ENCODE data around the gene OR4F6. TPM values are rescaled to one million over a fixed set of nuclear protein-coding genes. Genes with fewer than 3 reads are reported as not detected.
"Not testable (repeated sequence)": the region's sequence is repeated elsewhere in the genome, so short reads cannot be mapped to it uniquely, and the experiment has no call there.

The OR4F6 gene, protein sequence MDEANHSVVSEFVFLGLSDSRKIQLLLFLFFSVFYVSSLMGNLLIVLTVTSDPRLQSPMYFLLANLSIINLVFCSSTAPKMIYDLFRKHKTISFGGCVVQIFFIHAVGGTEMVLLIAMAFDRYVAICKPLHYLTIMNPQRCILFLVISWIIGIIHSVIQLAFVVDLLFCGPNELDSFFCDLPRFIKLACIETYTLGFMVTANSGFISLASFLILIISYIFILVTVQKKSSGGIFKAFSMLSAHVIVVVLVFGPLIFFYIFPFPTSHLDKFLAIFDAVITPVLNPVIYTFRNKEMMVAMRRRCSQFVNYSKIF
- total RNA-seq, result not detected

DNA sequence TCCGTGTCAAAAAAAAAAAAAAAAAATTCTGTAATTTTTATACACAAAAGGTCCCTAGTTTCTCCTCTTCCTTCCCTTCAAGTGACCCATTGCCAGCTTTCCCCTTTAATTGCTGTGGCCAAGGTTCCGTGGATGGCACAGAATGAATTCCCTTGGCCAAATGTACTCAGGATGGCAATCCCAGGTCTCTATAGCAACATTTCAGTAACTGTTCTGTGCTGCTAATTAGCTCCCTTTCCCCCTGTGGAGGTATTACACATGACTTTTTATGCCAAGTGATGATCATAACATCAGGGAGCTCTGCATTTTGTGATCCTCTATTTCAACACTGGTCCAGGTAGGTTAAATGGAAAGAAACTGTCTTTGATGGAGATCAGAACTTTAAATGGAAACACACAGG lies at the start of gene OR4F6:
OR4F6 (plus strand) TSS at position 301 of the 400 bp plus-strand sequence. CDS start 2,211 bp downstream, outside the sequence.
- Mint-ChIP-seq H3K4me1 (no peaks in the 10 kb centered on the region), H3K36me3 (no peaks in the 10 kb centered on the region), H3K9me3 (ENCODE audit: low read depth) (no peaks in the 10 kb centered on the region), H3K4me3 (no peak within 1 kb of the TSS), H3K27me3 (peaks cover 15% of the 10 kb centered on the region), H3K27ac (no peak within 1 kb of the TSS)
- CTCF ChIA-PET, result no interaction called here
- DNase-seq, result no peak
- ATAC-seq, result no peak

DNA sequence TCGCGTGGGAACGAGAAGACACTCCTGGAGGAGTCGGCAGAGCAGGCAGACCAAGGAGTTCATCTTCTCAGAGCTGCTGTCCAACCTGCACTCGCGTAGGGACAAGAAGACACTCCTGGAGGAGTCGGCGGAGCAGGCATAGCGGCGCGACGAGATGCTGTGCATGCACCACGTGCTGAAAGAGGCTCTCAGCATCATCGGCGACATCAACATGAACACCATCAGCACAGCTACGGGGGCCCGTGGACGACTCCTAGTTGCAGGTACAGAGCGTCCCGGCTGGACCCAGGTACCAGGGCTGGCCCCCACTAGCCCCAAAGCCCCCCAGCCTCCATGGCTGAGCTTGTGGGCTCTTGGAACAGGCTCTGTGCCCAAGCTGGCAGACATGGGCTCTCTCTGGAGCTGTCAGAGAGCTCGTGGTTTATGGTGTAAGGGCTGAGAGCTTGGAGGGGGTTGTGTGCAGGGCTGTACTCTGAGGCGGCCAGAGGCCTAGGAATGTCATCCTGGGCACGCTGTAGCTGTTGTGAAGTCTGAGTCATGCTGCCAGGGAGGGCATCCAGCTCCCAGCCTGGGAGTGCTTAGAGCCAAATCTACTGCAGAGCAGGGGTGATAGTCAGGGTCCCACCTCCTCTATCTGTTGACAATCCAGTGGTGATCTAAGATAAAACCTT lies 38.5 kb upstream of the OR4F6 start:
- DNase-seq; H3K27ac Mint-ChIP-seq; H3K27me3 Mint-ChIP-seq; H3K36me3 Mint-ChIP-seq; H3K4me1 Mint-ChIP-seq; CTCF ChIA-PET; ATAC-seq; H3K4me3 Mint-ChIP-seq; H3K9me3 Mint-ChIP-seq (ENCODE audit: low read depth): not testable (repeated sequence)

DNA sequence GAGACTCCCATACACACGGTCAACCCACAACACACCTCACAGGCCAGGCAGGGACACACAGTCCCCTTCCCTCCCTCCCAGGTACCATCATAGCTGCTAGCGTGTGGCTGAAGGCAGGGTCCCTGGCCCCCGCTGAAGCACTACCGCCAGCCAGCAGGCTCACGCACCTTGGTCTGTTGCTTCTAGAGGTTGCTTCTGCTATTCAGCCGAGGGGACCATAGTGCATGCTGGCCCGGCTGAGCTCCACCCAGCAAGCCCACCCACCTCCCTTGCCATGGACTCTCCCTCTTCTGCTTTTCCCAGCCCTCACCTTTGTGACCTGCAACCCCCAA lies 38.0 kb upstream of the OR4F6 start:
- ATAC-seq; H3K27ac Mint-ChIP-seq; CTCF ChIA-PET; H3K4me1 Mint-ChIP-seq; H3K9me3 Mint-ChIP-seq (ENCODE audit: low read depth); H3K27me3 Mint-ChIP-seq; DNase-seq; H3K4me3 Mint-ChIP-seq; H3K36me3 Mint-ChIP-seq: not testable (repeated sequence)

DNA sequence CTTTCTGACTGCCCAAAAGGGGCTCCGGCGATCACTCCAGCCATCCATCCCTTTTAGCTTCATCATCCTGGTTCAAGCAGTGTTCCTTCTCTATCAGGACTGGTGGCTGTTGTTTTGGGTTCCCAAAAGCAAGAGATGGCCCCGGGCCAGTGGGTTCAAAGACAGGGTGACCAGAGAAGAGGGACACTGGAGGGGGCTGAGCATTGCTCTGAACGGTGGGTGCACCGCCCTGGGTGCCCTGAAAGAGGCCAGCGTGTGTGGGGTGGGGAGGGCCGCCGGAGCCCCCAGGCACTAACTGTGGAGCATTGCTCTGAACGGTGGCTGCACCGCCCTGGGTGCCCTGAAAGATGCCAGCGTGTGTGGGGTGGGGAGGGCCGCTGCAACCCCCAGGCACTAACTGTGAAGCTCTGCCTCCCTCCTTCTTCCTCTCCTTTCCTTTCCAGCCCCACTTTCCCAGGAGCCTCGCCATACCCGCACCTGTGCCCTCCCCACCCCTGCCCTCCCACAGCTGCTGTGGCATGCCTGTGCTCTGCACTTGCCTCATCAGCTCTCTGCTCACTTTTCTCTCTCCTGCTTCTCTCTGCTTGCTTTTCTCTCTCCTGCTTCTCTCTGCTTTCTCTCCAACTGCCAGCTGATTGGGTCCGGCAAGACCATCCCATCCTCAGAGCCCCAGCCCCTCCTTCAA lies 37.4 kb upstream of the OR4F6 start:
- no peaks in the 10 kb centered on the region for H3K4me1 Mint-ChIP-seq
- no peak overlapping the region for H3K4me3 Mint-ChIP-seq
- H3K36me3 Mint-ChIP-seq, result no peaks in the 10 kb centered on the region
- ATAC-seq, result no peak
- H3K9me3 Mint-ChIP-seq (ENCODE audit: low read depth), result no peaks in the 10 kb centered on the region
- CTCF ChIA-PET, result no interaction called here
- no peaks in the 10 kb centered on the region for H3K27me3 Mint-ChIP-seq
- no peak overlapping the region for H3K27ac Mint-ChIP-seq
- no peak for DNase-seq

DNA sequence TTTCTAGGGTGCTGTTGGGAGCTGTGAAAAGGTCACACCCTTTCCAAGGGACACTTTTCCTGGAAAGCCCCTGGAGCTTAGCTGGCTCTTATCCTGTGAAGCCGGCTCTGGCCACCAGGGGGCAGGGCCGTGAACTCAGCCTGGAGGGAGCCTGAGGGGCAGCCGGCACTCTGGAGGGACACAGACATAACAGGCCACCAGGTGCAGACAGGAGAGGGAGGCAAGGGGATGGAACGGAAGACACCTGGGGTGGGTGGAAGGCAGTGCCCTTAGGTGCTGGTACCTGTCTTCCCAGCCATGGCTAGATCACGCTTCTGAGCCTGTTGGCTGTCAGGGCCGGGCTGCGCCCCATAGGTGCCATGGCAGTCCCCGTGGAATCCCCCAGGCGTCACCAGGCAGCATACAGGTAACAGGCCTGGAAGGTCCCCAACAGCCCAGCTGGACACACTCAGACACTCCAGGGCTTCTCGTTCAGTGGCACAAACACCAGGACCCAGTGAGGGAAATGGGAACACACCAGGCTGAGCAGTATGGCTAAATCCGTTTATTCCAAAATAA lies 36.1 kb upstream of the OR4F6 start:
- H3K9me3 Mint-ChIP-seq (ENCODE audit: low read depth); ATAC-seq; CTCF ChIA-PET; DNase-seq; H3K36me3 Mint-ChIP-seq; H3K4me1 Mint-ChIP-seq; H3K4me3 Mint-ChIP-seq; H3K27ac Mint-ChIP-seq; H3K27me3 Mint-ChIP-seq: not testable (repeated sequence)

DNA sequence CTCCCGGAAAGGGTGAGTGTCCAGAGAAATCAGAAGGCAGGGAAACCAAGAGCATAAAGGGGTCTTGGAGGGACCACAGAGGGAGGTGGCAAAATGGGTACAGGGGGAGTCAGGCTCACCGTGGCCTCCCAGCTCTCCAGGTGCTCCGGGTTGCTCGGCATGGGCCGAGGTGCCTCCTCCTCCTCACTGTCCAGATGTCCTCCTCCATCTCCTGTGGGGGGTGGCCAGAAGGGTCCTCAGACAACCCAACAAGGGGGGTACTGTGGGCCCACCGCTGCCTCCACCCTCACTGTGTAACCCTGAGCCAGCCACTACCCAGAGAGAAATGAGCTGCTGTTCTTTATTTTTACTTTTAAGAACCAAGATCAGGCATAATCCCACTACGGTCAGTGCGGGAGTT lies 30.4 kb upstream of the OR4F6 start:
- Mint-ChIP-seq H3K27ac (no peak overlapping the region), H3K36me3 (no peaks in the 10 kb centered on the region), H3K4me3 (no peak overlapping the region), H3K27me3 (no peaks in the 10 kb centered on the region), H3K9me3 (ENCODE audit: low read depth) (no peaks in the 10 kb centered on the region), H3K4me1 (no peaks in the 10 kb centered on the region)
- CTCF ChIA-PET, result no interaction called here
- ATAC-seq (no peak), DNase-seq (no peak)

DNA sequence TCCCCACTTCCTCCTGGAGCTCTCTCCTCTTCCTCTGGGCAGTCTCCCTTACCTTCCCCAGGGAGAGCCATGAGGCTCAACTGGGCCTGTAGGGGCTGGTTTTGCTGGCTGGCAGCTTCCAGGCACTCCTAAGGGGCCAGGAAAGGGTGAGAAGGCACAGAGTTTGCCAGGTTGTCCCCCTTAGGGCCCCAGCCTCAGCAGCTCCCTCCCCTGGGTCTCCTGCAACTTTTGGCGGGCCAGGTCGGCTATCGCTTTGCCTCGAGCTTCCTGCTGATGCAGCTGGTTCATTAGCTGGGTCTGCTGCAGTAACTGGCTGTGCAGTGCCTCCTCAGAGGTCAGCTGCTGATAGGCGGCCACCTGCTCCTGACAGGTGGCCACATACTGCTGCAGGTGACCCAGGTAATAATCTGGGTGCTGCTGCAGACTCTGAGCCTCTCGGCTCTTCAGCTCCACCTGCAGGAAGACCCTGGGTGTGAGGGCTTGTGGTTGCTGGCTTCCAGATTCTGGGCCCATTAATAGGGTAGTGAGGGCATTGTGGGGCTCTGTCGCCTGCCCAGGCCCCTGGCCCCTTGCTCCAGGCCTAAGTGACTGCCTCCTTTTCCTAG lies 29.7 kb upstream of the OR4F6 start:
- CTCF ChIA-PET, result no interaction called here

DNA sequence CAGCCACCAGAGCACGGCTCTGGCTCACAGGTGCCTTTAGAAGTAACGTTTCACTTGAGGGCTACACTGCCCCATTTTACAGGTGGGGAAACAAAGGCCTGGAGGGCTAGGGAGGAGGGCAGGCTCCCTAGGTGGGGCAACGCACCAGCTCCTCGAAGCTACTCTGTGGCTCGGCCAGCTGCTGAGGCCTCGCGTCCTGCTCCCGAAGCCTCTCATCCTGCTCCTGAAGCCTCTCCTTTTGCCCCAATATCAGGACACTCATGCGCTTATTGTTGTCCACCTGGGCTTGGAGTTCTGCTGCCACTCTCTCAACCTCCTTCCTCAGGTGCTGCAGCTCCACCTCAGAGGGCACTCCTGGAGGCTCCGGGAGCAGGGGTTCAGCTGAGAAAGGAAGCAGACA lies 28.2 kb upstream of the OR4F6 start:
- no peak for ATAC-seq
- Mint-ChIP-seq H3K9me3 (ENCODE audit: low read depth) (no peaks in the 10 kb centered on the region), H3K36me3 (no peaks in the 10 kb centered on the region), H3K27ac (no peak overlapping the region), H3K27me3 (no peaks in the 10 kb centered on the region), H3K4me3 (no peak overlapping the region), H3K4me1 (peaks cover 3% of the 10 kb centered on the region)
- no peak for DNase-seq
- CTCF ChIA-PET, result no interaction called here

More for the DNA sequence above, 29.7 kb upstream of the OR4F6 start:
- DNase-seq (no peak), ATAC-seq (no peak)
- no peak overlapping the region for H3K4me3 Mint-ChIP-seq
- no peaks in the 10 kb centered on the region for H3K36me3 Mint-ChIP-seq
- H3K27ac Mint-ChIP-seq, result no peak overlapping the region
- no peaks in the 10 kb centered on the region for H3K9me3 Mint-ChIP-seq (ENCODE audit: low read depth)
- H3K4me1 Mint-ChIP-seq, result no peaks in the 10 kb centered on the region
- no peaks in the 10 kb centered on the region for H3K27me3 Mint-ChIP-seq

DNA sequence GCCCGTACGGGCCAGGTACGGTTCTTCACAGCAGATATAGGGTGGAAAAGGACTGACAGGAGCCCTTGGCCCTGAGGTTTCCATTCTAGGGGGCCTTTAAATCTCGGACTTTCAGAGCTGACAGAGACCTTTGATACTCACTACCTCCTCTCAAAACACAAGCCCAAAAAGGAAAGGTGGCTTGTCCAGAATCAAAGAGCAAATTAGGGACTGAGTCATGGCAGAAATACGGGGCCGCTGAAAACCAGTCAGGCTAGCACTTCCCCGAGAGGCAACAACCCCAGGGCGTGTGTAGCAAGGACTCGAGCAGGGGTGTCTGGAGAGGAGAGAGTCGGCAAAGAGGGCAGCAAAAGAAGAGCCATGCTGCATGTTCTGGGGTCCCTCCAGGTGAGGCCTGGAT lies 24.7 kb upstream of the OR4F6 start:
- not testable (repeated sequence) for ATAC-seq, H3K27ac Mint-ChIP-seq, DNase-seq

DNA sequence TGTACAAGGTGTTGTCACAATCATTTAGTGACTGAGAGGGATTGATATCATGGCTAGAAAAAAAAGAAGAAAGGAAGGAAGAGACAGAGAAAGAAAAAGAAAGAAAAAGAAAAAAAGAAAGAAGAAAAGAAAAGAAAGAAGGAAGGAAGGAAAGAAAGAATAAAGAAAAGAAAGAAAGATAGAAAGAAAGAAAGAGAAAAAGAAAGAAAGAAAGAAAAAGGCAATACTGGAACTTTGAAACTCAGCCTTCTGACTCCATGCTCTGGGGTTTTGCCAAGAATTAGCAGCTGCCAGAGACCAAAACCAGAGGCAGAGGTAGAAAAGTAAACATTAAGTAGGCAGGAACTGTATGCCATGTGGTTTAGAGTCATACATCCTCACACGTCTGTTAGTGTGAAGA lies 23.1 kb upstream of the OR4F6 start:
- H3K9me3 Mint-ChIP-seq (ENCODE audit: low read depth); H3K27me3 Mint-ChIP-seq; ATAC-seq; H3K4me1 Mint-ChIP-seq; H3K4me3 Mint-ChIP-seq; CTCF ChIA-PET; H3K27ac Mint-ChIP-seq; H3K36me3 Mint-ChIP-seq; DNase-seq: not testable (repeated sequence)

More for the DNA sequence above, 24.7 kb upstream of the OR4F6 start:
- H3K9me3 Mint-ChIP-seq (ENCODE audit: low read depth); H3K4me3 Mint-ChIP-seq; H3K4me1 Mint-ChIP-seq; H3K36me3 Mint-ChIP-seq; H3K27me3 Mint-ChIP-seq; CTCF ChIA-PET: not testable (repeated sequence)

DNA sequence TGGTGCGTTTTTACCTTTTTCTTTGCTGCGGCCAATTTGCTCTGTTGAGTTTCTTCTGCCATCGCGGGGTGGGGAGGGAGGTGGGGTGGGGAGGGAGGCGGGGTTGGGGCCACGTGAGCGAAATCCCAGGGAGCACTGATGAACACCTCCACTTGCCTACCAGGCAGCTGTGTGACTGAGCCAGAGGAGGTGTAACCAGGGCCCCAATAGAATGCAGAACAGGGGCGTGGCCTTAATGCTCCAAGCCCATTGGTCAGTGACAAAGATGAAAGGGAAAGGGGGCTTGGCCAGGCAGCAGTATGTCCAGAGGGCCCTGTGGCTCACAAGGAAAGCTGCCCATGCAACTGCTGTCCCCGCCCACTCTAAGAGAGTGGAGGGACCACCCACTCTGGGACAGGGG lies 21.4 kb upstream of the OR4F6 start:
- CTCF ChIA-PET, result no interaction called here
- H3K36me3 Mint-ChIP-seq, result no peaks in the 10 kb centered on the region
- DNase-seq, result no peak

DNA sequence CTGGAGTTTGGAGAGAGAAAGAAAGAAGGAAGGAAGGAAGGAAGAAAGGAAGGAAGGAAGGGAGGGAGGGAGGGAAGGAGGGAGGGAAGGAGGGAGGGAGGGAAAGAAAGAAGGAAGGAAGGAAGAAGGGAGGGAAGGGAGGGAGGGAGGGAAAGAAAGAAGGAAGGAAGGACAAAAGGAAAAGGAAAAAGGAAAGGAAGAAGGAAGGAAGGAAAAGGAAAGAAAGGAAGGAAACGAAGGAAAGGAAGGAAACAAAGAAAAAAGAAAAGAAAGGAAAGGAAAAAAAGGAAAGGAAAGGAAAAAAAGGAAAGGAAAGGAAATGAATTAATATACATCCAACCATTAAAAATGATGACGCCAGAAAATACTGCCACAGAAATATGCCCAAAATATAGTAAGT lies 18.7 kb upstream of the OR4F6 start:
- Mint-ChIP-seq H3K36me3 (no peaks in the 10 kb centered on the region), H3K4me1 (peaks cover 3% of the 10 kb centered on the region), H3K27me3 (peaks cover 16% of the 10 kb centered on the region), H3K27ac (no peak overlapping the region), H3K9me3 (ENCODE audit: low read depth) (no peaks in the 10 kb centered on the region), H3K4me3 (no peak overlapping the region)
- no peak for DNase-seq
- CTCF ChIA-PET, result no interaction called here
- ATAC-seq, result no peak

More for the DNA sequence above, 21.4 kb upstream of the OR4F6 start:
- H3K9me3 Mint-ChIP-seq (ENCODE audit: low read depth), result no peaks in the 10 kb centered on the region
- H3K27me3 Mint-ChIP-seq, result peaks cover 14% of the 10 kb centered on the region
- no peak overlapping the region for H3K4me3 Mint-ChIP-seq
- no peak overlapping the region for H3K27ac Mint-ChIP-seq
- no peak for ATAC-seq
- H3K4me1 Mint-ChIP-seq, result peaks cover 3% of the 10 kb centered on the region

DNA sequence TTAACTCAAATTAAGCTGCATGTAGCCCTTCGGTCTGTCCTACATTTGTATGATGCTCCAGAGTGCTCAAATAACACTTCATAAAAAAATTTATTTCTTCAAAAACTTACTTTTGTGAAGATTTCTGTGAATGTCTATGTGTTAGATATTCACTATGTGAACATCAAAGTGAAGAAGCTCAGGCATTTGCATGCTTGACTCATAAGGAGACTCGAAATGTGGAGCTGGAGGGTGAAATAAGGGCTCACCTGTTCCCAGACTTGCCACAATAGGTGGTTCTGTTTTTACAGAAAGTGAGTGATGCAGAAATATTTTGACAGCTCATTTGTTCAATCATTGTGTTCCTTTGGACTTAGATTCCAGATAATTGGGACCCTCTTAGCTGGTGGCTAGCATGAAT lies 16.9 kb upstream of the OR4F6 start:
- ATAC-seq; H3K9me3 Mint-ChIP-seq (ENCODE audit: low read depth); H3K4me3 Mint-ChIP-seq; CTCF ChIA-PET; DNase-seq; H3K4me1 Mint-ChIP-seq; H3K27ac Mint-ChIP-seq; H3K36me3 Mint-ChIP-seq: not testable (repeated sequence)
- H3K27me3 Mint-ChIP-seq, result peaks cover 16% of the 10 kb centered on the region
